ENCODE measurements around the gene SERINC5.
A peak's percentile ranks its signal among the peaks of the same experiment; 100 is the strongest.
"Not testable (repeated sequence)": the region's sequence is repeated elsewhere in the genome, so short reads cannot be mapped to it uniquely, and the experiment has no call there.

SERINC5 gene

DNA sequence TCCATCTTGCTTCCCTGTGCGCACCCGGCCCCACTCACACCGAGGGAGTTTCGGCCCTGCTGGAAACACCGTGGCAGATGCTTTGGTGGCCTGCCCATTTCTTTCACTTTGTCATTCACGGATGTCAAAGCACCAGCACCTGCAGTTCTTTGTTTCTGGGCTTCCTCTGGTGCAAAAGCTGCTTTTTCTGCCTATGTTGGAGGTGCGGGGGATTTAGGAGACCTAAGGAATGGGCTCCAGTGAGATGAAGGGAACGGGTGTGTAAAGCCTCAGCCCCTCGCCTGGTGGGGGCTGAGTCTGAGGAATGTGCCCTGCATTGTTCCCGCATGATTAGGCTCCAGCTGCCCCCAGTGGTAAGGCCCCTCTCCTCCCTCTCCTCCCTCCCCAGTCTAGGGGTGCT lies 158.4 kb downstream of the SERINC5 start:
- Histone ChIP-seq H3K27me3 (replicated peaks; ENCODE audit: control insufficient read depth, insufficient read depth, low read length, poor library complexity, severe bottlenecking) (no peaks in the 10 kb centered on the region), H3K4me3 (ENCODE audit: insufficient read depth, low read depth, low read length, poor library complexity, severe bottlenecking) (no peak overlapping the region), H3K27ac (ENCODE audit: insufficient read depth, low read length, poor library complexity, severe bottlenecking) (no peak overlapping the region), H3K36me3 (ENCODE audit: control insufficient read depth, insufficient read depth, low read length) (no peaks in the 10 kb centered on the region), H3K4me1 (ENCODE audit: control insufficient read depth, insufficient read depth, low read length, poor library complexity, severe bottlenecking) (peaks cover 10% of the 10 kb centered on the region), H3K9me3 (ENCODE audit: control insufficient read depth, low read length) (no peaks in the 10 kb centered on the region)
- DNase-seq = no peak

DNA sequence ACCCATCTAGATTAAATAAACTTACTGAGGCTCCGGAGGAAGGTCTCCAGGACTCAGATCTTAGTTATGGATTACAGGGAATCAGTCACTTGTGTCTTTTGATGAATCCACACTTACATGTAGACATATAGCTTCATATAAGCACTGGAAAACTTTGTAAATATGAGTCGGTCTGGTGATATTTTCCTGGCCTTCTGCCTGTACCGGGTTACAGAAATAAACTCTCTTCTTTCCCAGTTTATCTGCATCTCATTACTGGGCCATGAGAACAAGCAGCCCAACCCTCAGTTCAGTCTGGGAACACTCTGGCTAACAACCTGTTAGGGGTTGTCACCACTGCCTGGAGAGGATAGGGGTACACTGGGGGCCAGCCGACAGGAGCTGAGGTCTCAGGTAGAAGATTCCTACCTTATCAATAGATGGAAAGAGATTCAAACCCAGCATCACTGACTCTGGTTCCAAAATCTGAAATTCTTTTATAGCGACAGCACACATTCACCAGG lies 161.6 kb downstream of the SERINC5 start:
- H3K4me1 ChIP-seq (ENCODE audit: control insufficient read depth, insufficient read depth, low read length, poor library complexity, severe bottlenecking) = peaks cover 20% of the 10 kb centered on the region
- no peaks in the 10 kb centered on the region for H3K9me3 ChIP-seq (ENCODE audit: control insufficient read depth, low read length)
- no peaks in the 10 kb centered on the region for H3K36me3 ChIP-seq (ENCODE audit: control insufficient read depth, insufficient read depth, low read length)
- H3K27ac ChIP-seq (ENCODE audit: insufficient read depth, low read length, poor library complexity, severe bottlenecking) = no peak overlapping the region
- no peak for DNase-seq
- no peaks in the 10 kb centered on the region for H3K27me3 ChIP-seq (replicated peaks; ENCODE audit: control insufficient read depth, insufficient read depth, low read length, poor library complexity, severe bottlenecking)
- no peak overlapping the region for H3K4me3 ChIP-seq (ENCODE audit: insufficient read depth, low read depth, low read length, poor library complexity, severe bottlenecking)

DNA sequence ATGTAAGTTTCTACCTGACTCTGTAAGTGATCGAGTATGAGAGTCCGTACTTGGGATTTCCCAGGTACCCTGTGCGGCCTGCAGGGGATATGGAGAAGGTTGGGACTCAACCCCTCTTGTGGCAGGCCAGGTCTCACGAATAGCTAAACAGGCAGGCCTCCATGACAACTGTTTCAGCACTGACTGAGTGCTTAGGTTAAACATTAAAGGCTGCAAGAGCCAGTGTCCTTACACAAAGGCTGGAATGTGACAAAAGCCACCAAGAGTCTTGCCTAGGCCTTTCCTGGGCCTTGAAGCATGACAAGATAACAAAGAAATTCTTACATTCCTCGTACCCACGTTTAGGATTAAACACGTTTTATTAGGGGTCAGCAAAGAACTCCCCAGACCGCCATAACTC lies 162.1 kb downstream of the SERINC5 start:
- peaks cover 20% of the 10 kb centered on the region for H3K4me1 ChIP-seq (ENCODE audit: control insufficient read depth, insufficient read depth, low read length, poor library complexity, severe bottlenecking)
- H3K27me3 ChIP-seq (replicated peaks; ENCODE audit: control insufficient read depth, insufficient read depth, low read length, poor library complexity, severe bottlenecking) = no peaks in the 10 kb centered on the region

DNA sequence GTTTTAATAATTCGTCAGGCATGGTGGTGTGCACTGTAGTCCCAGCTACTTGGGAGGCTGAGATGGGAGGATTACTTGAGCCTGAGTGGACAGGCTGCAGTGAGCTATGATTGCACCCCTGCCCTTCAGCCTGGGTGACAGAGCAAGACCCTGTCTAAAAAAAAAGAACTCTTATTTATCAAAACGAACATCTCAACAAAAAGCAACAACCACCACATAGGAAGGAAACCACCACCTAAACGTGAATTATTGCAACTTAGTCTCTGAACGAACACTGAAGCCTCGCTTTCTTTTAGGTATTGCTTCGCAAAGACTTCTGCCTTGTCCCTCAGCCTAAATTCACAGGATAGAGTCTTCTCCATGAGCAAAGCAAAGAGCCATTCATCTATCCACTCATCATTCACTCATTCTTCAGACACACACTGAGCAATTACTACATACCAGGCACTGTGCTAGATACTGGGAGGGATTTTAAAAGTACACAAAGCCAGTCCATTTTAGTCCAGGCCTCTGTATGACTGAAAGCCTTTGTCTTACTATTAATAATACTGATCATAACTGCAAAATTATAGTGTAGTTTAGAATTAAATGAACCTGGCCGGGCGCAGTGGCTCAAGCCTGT lies 163.3 kb downstream of the SERINC5 start:
- H3K27ac ChIP-seq (ENCODE audit: insufficient read depth, low read length, poor library complexity, severe bottlenecking) = peak overlapping the region; percentile 15
- H3K9me3 ChIP-seq (ENCODE audit: control insufficient read depth, low read length) = no peaks in the 10 kb centered on the region
- H3K4me1 ChIP-seq (ENCODE audit: control insufficient read depth, insufficient read depth, low read length, poor library complexity, severe bottlenecking) = peaks cover 20% of the 10 kb centered on the region
- H3K4me3 ChIP-seq (ENCODE audit: insufficient read depth, low read depth, low read length, poor library complexity, severe bottlenecking) = no peak overlapping the region
- H3K36me3 ChIP-seq (ENCODE audit: control insufficient read depth, insufficient read depth, low read length) = no peaks in the 10 kb centered on the region
- no peaks in the 10 kb centered on the region for H3K27me3 ChIP-seq (replicated peaks; ENCODE audit: control insufficient read depth, insufficient read depth, low read length, poor library complexity, severe bottlenecking)
- DNase-seq = no peak

More for the DNA sequence above, 162.1 kb downstream of the SERINC5 start:
- no peak overlapping the region for H3K4me3 ChIP-seq (ENCODE audit: insufficient read depth, low read depth, low read length, poor library complexity, severe bottlenecking)
- DNase-seq = no peak
- H3K27ac ChIP-seq (ENCODE audit: insufficient read depth, low read length, poor library complexity, severe bottlenecking) = no peak overlapping the region
- H3K9me3 ChIP-seq (ENCODE audit: control insufficient read depth, low read length) = no peaks in the 10 kb centered on the region
- H3K36me3 ChIP-seq (ENCODE audit: control insufficient read depth, insufficient read depth, low read length) = no peaks in the 10 kb centered on the region

DNA sequence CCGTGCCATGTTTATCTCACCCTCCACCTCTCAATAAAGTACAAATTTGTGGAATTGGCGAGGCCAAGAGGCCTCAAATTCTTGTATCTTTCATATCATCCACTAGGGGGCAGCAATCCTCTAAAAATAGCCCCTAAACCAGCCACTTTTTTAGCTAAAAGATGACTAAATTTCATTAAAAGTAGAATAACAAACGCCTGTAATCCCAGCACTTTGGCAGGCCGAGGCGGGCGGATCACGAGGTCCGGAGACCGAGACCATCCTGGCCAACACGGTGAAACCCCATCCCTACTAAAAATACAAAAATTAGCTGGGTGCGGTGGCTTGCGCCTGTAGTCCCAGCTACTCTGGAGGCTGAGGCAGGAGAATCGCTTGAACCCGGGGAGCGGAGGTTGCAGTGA lies 164.1 kb downstream of the SERINC5 start:
- not testable (repeated sequence) for H3K27me3 ChIP-seq (replicated peaks; ENCODE audit: control insufficient read depth, insufficient read depth, low read length, poor library complexity, severe bottlenecking); H3K36me3 ChIP-seq (ENCODE audit: control insufficient read depth, insufficient read depth, low read length); H3K4me3 ChIP-seq (ENCODE audit: insufficient read depth, low read depth, low read length, poor library complexity, severe bottlenecking); H3K9me3 ChIP-seq (ENCODE audit: control insufficient read depth, low read length)
- DNase-seq = peak in 1 of 3 donors; percentile 14
- Histone ChIP-seq H3K27ac (ENCODE audit: insufficient read depth, low read length, poor library complexity, severe bottlenecking) (peak overlapping the region; percentile 15), H3K4me1 (ENCODE audit: control insufficient read depth, insufficient read depth, low read length, poor library complexity, severe bottlenecking) (peaks cover 20% of the 10 kb centered on the region)

DNA sequence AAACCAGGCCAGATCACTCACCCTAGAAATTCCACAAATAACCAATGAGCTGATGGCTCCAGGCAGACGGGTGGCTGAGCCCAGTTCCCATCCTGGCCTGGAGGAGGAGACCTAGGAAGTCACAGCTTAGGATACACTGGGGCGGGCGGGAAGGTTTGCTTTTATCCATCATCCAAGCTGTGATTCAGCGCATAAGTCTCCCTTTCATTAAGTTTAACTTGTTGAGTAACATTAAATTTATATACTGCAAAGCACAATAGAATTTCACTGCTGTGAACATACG lies 165.0 kb downstream of the SERINC5 start:
- Histone ChIP-seq H3K27ac (ENCODE audit: insufficient read depth, low read length, poor library complexity, severe bottlenecking) (no peak overlapping the region), H3K4me1 (ENCODE audit: control insufficient read depth, insufficient read depth, low read length, poor library complexity, severe bottlenecking) (peaks cover 20% of the 10 kb centered on the region), H3K4me3 (ENCODE audit: insufficient read depth, low read depth, low read length, poor library complexity, severe bottlenecking) (no peak overlapping the region), H3K27me3 (replicated peaks; ENCODE audit: control insufficient read depth, insufficient read depth, low read length, poor library complexity, severe bottlenecking) (no peaks in the 10 kb centered on the region), H3K36me3 (ENCODE audit: control insufficient read depth, insufficient read depth, low read length) (no peaks in the 10 kb centered on the region), H3K9me3 (ENCODE audit: control insufficient read depth, low read length) (no peaks in the 10 kb centered on the region)
- no peak for DNase-seq

DNA sequence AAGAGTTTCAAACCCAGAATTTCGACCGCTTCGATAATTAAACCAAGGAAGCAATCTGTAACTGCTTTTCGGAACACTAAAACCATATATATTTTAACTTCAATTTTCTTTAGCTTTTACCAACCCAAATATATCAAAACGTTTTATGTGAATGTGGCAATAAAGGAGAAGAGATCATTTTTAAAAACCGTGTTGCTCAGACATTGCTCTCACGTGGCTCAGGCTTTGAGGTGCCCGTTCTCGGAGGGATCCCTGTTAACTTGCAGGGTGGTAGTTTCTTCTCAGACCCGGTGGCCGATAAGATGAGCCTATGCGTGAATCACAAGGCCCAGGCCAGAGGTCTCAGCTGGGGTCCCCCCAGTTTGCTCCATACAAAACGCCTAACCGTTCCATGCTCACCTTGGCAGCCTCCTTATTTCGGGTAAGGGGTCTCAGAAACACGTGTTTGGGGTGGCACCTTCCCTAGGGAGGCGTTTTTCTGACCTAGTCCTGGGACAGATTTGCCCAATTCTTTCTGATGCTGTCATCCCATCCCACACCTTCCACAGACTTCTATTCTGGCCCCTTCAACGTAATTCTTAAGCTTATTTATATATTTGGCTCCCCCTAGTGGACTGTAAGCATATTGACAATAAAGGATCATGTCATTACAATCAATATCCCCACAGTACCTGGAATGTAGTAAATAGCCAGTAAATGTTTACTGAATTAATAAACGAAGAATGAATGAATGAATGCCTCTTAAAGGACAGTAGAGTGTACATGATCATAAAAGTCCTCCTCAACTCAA lies 172.6 kb downstream of the SERINC5 start:
- H3K27ac ChIP-seq (ENCODE audit: insufficient read depth, low read length, poor library complexity, severe bottlenecking) = no peak overlapping the region
- H3K4me3 ChIP-seq (ENCODE audit: insufficient read depth, low read depth, low read length, poor library complexity, severe bottlenecking) = peak overlapping the region; percentile 24
- H3K9me3 ChIP-seq (ENCODE audit: control insufficient read depth, low read length) = no peaks in the 10 kb centered on the region
- H3K27me3 ChIP-seq (replicated peaks; ENCODE audit: control insufficient read depth, insufficient read depth, low read length, poor library complexity, severe bottlenecking) = no peaks in the 10 kb centered on the region
- H3K4me1 ChIP-seq (ENCODE audit: control insufficient read depth, insufficient read depth, low read length, poor library complexity, severe bottlenecking) = peaks cover 6% of the 10 kb centered on the region
- peak in 1 of 3 donors; percentile 5 for DNase-seq
- H3K36me3 ChIP-seq (ENCODE audit: control insufficient read depth, insufficient read depth, low read length) = peaks cover 12% of the 10 kb centered on the region

DNA sequence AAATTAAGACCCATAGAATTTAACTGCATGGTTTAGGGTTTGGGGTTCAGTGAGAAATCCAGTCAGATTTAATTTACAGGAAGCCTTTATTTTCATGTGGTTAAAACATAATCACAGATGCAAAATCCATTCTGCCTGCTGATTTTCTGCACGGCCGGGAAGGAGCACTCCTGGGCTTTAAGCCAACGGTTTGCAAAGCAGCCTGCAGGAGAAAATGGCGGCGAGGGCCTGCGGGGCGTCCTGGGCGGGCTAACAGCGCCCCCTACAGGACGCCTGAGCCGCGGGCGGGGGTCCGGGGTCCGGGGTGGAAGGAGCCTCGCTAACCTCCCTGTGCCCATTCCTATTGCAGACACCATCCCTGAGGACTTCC lies 173.1 kb downstream of the SERINC5 start:
- H3K27me3 ChIP-seq (replicated peaks; ENCODE audit: control insufficient read depth, insufficient read depth, low read length, poor library complexity, severe bottlenecking) = no peaks in the 10 kb centered on the region
- no peaks in the 10 kb centered on the region for H3K9me3 ChIP-seq (ENCODE audit: control insufficient read depth, low read length)
- DNase-seq = peak in 2 of 3 donors; percentile 3 to 23
- H3K4me1 ChIP-seq (ENCODE audit: control insufficient read depth, insufficient read depth, low read length, poor library complexity, severe bottlenecking) = peaks cover 6% of the 10 kb centered on the region
- no peak overlapping the region for H3K27ac ChIP-seq (ENCODE audit: insufficient read depth, low read length, poor library complexity, severe bottlenecking)
- peaks cover 16% of the 10 kb centered on the region for H3K36me3 ChIP-seq (ENCODE audit: control insufficient read depth, insufficient read depth, low read length)
- no peak overlapping the region for H3K4me3 ChIP-seq (ENCODE audit: insufficient read depth, low read depth, low read length, poor library complexity, severe bottlenecking)

DNA sequence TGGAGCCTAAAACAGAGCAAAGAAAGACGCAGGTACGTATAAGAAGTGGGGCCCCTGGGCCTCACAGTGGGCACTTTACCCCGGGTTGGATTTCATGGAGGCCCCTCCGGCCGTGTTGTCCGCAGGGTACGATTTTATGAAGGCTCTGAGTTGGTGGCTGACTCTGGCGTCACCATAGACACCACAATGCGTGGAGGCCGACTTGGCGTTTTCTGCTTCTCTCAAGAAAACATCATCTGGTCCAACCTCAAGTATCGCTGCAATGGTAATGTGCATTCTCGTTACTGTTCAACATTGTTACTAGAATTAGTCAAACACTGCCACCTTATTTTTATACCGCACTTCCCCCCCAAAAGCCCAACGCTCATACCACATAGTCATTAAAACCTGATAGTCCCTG lies 173.6 kb downstream of the SERINC5 start:
- no peak for DNase-seq
- H3K9me3 ChIP-seq (ENCODE audit: control insufficient read depth, low read length) = no peaks in the 10 kb centered on the region
- H3K36me3 ChIP-seq (ENCODE audit: control insufficient read depth, insufficient read depth, low read length) = peaks cover 16% of the 10 kb centered on the region
- no peak overlapping the region for H3K27ac ChIP-seq (ENCODE audit: insufficient read depth, low read length, poor library complexity, severe bottlenecking)
- peaks cover 6% of the 10 kb centered on the region for H3K4me1 ChIP-seq (ENCODE audit: control insufficient read depth, insufficient read depth, low read length, poor library complexity, severe bottlenecking)
- no peak overlapping the region for H3K4me3 ChIP-seq (ENCODE audit: insufficient read depth, low read depth, low read length, poor library complexity, severe bottlenecking)
- H3K27me3 ChIP-seq (replicated peaks; ENCODE audit: control insufficient read depth, insufficient read depth, low read length, poor library complexity, severe bottlenecking) = no peaks in the 10 kb centered on the region

DNA sequence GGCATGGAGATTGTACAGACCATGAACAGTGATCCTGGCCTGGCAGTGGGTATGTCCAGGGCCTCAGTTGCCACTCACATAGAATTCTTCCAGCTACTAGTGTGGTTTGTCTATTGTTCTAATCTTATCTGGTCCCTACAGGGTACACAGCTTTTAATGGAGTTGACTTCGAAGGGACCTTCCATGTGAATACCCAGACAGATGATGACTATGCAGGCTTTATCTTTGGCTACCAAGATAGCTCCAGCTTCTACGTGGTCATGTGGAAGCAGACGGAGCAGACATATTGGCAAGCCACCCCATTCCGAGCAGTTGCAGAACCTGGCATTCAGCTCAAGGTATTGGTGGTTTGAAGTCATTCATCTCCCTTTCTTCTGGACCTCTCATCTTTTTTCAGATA lies 176.9 kb downstream of the SERINC5 start:
- H3K9me3 ChIP-seq (ENCODE audit: control insufficient read depth, low read length) = no peaks in the 10 kb centered on the region
- H3K36me3 ChIP-seq (ENCODE audit: control insufficient read depth, insufficient read depth, low read length) = peaks cover 16% of the 10 kb centered on the region
- H3K27me3 ChIP-seq (replicated peaks; ENCODE audit: control insufficient read depth, insufficient read depth, low read length, poor library complexity, severe bottlenecking) = no peaks in the 10 kb centered on the region
- H3K4me1 ChIP-seq (ENCODE audit: control insufficient read depth, insufficient read depth, low read length, poor library complexity, severe bottlenecking) = peaks cover 6% of the 10 kb centered on the region
- H3K27ac ChIP-seq (ENCODE audit: insufficient read depth, low read length, poor library complexity, severe bottlenecking) = no peak overlapping the region
- no peak for DNase-seq
- no peak overlapping the region for H3K4me3 ChIP-seq (ENCODE audit: insufficient read depth, low read depth, low read length, poor library complexity, severe bottlenecking)

Measured in effector memory CD4-positive, alpha-beta T cell (primary cell).